Ovary (tissue), 9 donors: Measurements from ENCODE around the gene PGBD4. TPM values are rescaled to one million over a fixed set of nuclear protein-coding genes. Genes with fewer than 3 reads are reported as not detected.

ENCODE experiments used
- DNase-seq, 5 donors: peaks; one replicate each; pipeline ENCODE4 v3.0.0-alpha.2; 2019 to 2020
- H3K27ac ChIP-seq, 2 donors: fragments of 200-600 bp; one replicate each; pipeline versions ENCODE4 v1.5.1 to v1.8.0; 2019 to 2022
- H3K27me3 ChIP-seq: fragments of 200-600 bp; one replicate; pipeline ENCODE4 v1.8.0; 2022
- H3K36me3 ChIP-seq: fragments of 200-600 bp; sonication (generic); one replicate; pipeline ENCODE4 v1.5.1; 2019
- H3K4me1 ChIP-seq: one replicate; pipeline ENCODE4 v1.8.1; 2013; ENCODE audit warnings: mild to moderate bottlenecking, moderate library complexity; ENCODE audit not compliant: insufficient read depth
- H3K4me3 ChIP-seq: fragments of 200-600 bp; sonication (generic); one replicate; pipeline ENCODE4 v1.5.1; 2017
- H3K9me3 ChIP-seq, 2 donors: fragments of 200-600 bp in 1 of 2; sonication (generic) in 1 of 2; one replicate each; pipeline versions ENCODE4 v1.5.1 to v1.8.1; 2013 to 2019; ENCODE audit warnings: mild to moderate bottlenecking in 1 of 2, moderate library complexity in 1 of 2
- CTCF ChIP-seq, 3 donors: fragments of 450-650 bp in 2 of 3; fragments of 200-600 bp in 1 of 3; IDR thresholded peaks; one replicate each; pipeline versions ENCODE4 v1.5.1 to v1.8.0; 2016 to 2022; ENCODE audit warnings: antibody characterized with exemption in 3 of 3, mild to moderate bottlenecking in 1 of 3
- EP300 ChIP-seq: sonication (generic); formaldehyde crosslinking; IDR thresholded peaks from one replicate; pipeline ENCODE4 v1.6.1; 2017; ENCODE audit warnings: antibody characterized with exemption
- POLR2A ChIP-seq: fragments of 450-650 bp; IDR thresholded peaks from one replicate; pipeline ENCODE4 v1.6.1; 2017; ENCODE audit warnings: antibody characterized with exemption, mild to moderate bottlenecking, moderate library complexity
- WGBS, 3 donors: extraction: QIAGEN DNeasy Blood & Tissue Kit in 1 of 3; methylation state at CpG; one replicate each; pipeline versions ENCODE4 v1.1.5 to v1.1.7; 2013 to 2017; 5-methylcytosine and 5-hydroxymethylcytosine counted together
- intact Hi-C, 4 donors: fragments of 100-400 bp; cut with DNase I; formaldehyde crosslinking; loops; one replicate each; pipeline versions ENCODE4 v1.11.0 to v1.15.1; 2022 to 2023
- polyA plus RNA-seq, 2 donors: library from polyadenylated mRNA; stranded (reverse); fragments of 200-250 nt in 1 of 2; fragments of 350-450 nt in 1 of 2; fragmentation: Illumina TruSeq in 1 of 2; extraction: RNeasy Lipid Tissue Mini Kit (QIAGEN cat#74804) in 1 of 2; gene quantifications; one replicate each; pipeline ENCODE4 v1.2.3, GENCODE V29; 2013 to 2014
- total RNA-seq, 7 donors: library from RNA; depleted of rRNA in 2 of 7; stranded (reverse); fragments of >200 nt in 2 of 7; fragmentation: NEBNext Ultra II Directional in 3 of 7; extraction: Animal tissue kit (Norgen Biotek cat#: 25700) in 3 of 7; gene quantifications; one replicate each; pipeline versions ENCODE4 v1.1.0 to v1.2.4, GENCODE V29; 2016 to 2023
- donor health status: DM: no; HTN: no; CAD: no; lungs with moderate emphysema.
- donor health status: DM: no; HTN: no; CAD: no.
- donor health status: Bipolar disorder and iron deficiency.
- donor health status: DM: yes; HTN: yes; CAD: no.
- donor health status: DM: no; HTN: no; CAD: no.
- donor health status: DM: yes; HTN: yes; CAD: no.

The PGBD4 gene
- total and polyA plus RNA-seq, 9 donors = 0.46 to 1.6 (median 1.0) TPM

- Histone ChIP-seq H3K4me3 (no peak overlapping the region), H3K9me3 (no peaks in the 10 kb centered on the region), H3K27ac (no peak overlapping the region), H3K27me3 (no peaks in the 10 kb centered on the region), H3K36me3 (no peaks in the 10 kb centered on the region), H3K4me1 (no peaks in the 10 kb centered on the region)
- intact Hi-C loops = no loop called here
- 42 to 52% (median 46%) methylated on average over 6 of the region's 6 CpGs for WGBS, 3 donors
- DNase-seq = no peak
- no peak for TF ChIP-seq POLR2A
- no peak for TF ChIP-seq EP300
- no peak for TF ChIP-seq CTCF (IDR thresholded peaks at IDR 0.05)
These were observed 45.7 kb downstream of the PGBD4 start for GRCh38 chr15:34147371-34148140.

- H3K9me3 ChIP-seq = peaks cover 0 to 3% of the 10 kb centered on the region in 2 donors
- H3K36me3 ChIP-seq = no peaks in the 10 kb centered on the region
- no peaks in the 10 kb centered on the region for H3K27me3 ChIP-seq
- WGBS, 3 donors = 89 to 98% (median 98%) methylated on average over 7 of the region's 7 CpGs
- no peak overlapping the region for H3K4me3 ChIP-seq
- no peak for DNase-seq
- no peak overlapping the region for H3K27ac ChIP-seq
- intact Hi-C loops = no loop called here
- H3K4me1 ChIP-seq = no peaks in the 10 kb centered on the region
- no peak for TF ChIP-seq EP300
- TF ChIP-seq CTCF (IDR thresholded peaks at IDR 0.05) = no peak
- no peak for TF ChIP-seq POLR2A
These were observed 52.9 kb downstream of the PGBD4 start for GRCh38 chr15:34154725-34155204.

GRCh38 chr15:34155859-34156258, 54.0 kb downstream of the PGBD4 start:
- DNase-seq = no peak
- TF ChIP-seq POLR2A (no peak), CTCF (IDR thresholded peaks at IDR 0.05) (no peak), EP300 (no peak)
- no peaks in the 10 kb centered on the region for H3K36me3 ChIP-seq
- intact Hi-C loops = no loop called here
- H3K4me1 ChIP-seq = no peaks in the 10 kb centered on the region
- no peak overlapping the region for H3K27ac ChIP-seq
- H3K27me3 ChIP-seq = no peaks in the 10 kb centered on the region
- WGBS, 3 donors = 90 to 97% (median 96%) methylated on average over 7 of the region's 7 CpGs
- no peak overlapping the region for H3K4me3 ChIP-seq
- peaks cover 0 to 3% of the 10 kb centered on the region in 2 donors for H3K9me3 ChIP-seq

Other genes starting within 250 kb of the PGBD4 start
- gene CHRM5, start 133.6 kb upstream of the PGBD4 start, total RNA-seq = under 1 TPM in 1 of 7 donors, not detected in 6; 0.08 TPM
- not detected for gene CHRM5, start 133.6 kb upstream of the PGBD4 start, polyA plus RNA-seq
- 10 to 100 TPM in 6 of 7 donors, 1 to 10 TPM in 1; 9.0 to 13.0 (median 11.5) TPM for gene AVEN, start 62.9 kb upstream of the PGBD4 start, total RNA-seq
- 10 to 100 TPM in 1 of 2 donors, 1 to 10 TPM in 1; 9.3 to 20.9 TPM for gene AVEN, start 62.9 kb upstream of the PGBD4 start, polyA plus RNA-seq
- 10 to 100 TPM; 27.4 to 57.4 (median 41.2) TPM for gene EMC7, start 221 bp upstream of the PGBD4 start, total RNA-seq
- 100 to 1,000 TPM in 1 of 2 donors, 10 to 100 TPM in 1; 63.6 to 118 TPM for gene EMC7, start 221 bp upstream of the PGBD4 start, polyA plus RNA-seq
- gene KATNBL1, start 108.0 kb downstream of the PGBD4 start, total RNA-seq = 10 to 100 TPM; 23.7 to 52.2 (median 37.4) TPM
- gene KATNBL1, start 108.0 kb downstream of the PGBD4 start, polyA plus RNA-seq = 10 to 100 TPM; 12.9 to 27.1 TPM
- 100 to 1,000 TPM in 1 of 7 donors, 10 to 100 TPM in 6; 84.4 to 107 (median 89.9) TPM for gene EMC4, start 122.9 kb downstream of the PGBD4 start, total RNA-seq
- 100 to 1,000 TPM; 148 to 178 TPM for gene EMC4, start 122.9 kb downstream of the PGBD4 start, polyA plus RNA-seq
- 10 to 100 TPM in 5 of 7 donors, 1 to 10 TPM in 2; 7.1 to 13.2 (median 11.4) TPM for gene SLC12A6, start 235.7 kb downstream of the PGBD4 start, total RNA-seq
- gene SLC12A6, start 235.7 kb downstream of the PGBD4 start, polyA plus RNA-seq = 10 to 100 TPM in 1 of 2 donors, 1 to 10 TPM in 1; 6.9 to 19.7 TPM
- 100 to 1,000 TPM in 1 of 7 donors, 10 to 100 TPM in 6; 46.5 to 117 (median 53.0) TPM for gene NOP10, start 241.1 kb downstream of the PGBD4 start, total RNA-seq
- 100 to 1,000 TPM in 1 of 2 donors, 10 to 100 TPM in 1; 96.5 to 189 TPM for gene NOP10, start 241.1 kb downstream of the PGBD4 start, polyA plus RNA-seq
- not detected for gene NUTM1, start 241.2 kb downstream of the PGBD4 start, total RNA-seq
- gene NUTM1, start 241.2 kb downstream of the PGBD4 start, polyA plus RNA-seq = not detected